HG03432 (cell line): ENCODE data around the gene DPP10.

Source experiments
- ATAC-seq: cut with Tn5 transposase; IDR thresholded peaks from one replicate; pipeline ENCODE4 v1.9.1; 2021; ENCODE audit warnings: mild to moderate bottlenecking, moderate library complexity; ENCODE audit not compliant: unreplicated experiment

Gene DPP10

DNA sequence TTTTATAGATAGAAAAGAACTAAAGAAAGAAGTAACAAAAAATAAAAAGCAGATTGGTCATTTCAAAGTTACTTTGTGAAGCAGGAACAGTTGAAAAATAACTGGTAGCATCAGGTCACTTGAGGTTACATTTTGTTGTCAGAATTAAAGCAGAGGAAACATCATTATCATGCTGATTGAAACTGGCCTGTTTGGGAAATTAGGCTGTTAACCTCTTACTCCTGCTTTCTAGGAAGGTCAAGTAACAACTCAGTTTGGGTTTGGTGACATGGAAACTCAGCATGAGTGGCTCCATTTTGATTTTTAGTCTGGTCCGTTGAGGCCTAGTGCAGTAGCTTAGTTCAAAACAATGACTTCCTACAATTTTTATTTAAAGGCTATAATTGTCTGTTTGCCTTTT, 1383.5 kb downstream of the DPP10 start:
- ATAC-seq: no peak

- ATAC-seq: no peak
These were observed 1390.8 kb downstream of the DPP10 start for GRCh38 chr2:115833196-115833595.

- ATAC-seq: no peak
These were observed 1396.1 kb downstream of the DPP10 start for GRCh38 chr2:115838539-115838938.

DNA sequence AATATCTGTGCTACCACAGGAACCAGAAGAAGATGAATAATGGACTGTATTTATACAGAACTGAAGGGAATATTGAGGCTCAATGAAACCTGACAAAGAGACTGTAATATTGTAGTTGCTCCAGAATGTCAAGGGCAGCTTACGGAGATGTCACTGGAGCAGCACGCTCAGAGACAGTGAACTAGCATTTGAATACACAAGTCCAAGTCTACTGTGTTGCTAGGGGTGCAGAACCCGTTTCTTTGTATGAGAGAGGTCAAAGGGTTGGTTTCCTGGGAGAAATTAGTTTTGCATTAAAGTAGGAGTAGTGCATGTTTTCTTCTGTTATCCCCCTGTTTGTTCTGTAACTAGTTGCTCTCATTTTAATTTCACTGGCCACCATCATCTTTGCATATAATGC, 1399.9 kb downstream of the DPP10 start:
- ATAC-seq: no peak

GRCh38 chr2:115848192-115848591, 1405.8 kb downstream of the DPP10 start:
- no peak for ATAC-seq

GRCh38 chr2:115867024-115867423, 1424.6 kb downstream of the DPP10 start:
- no peak for ATAC-seq

DNA sequence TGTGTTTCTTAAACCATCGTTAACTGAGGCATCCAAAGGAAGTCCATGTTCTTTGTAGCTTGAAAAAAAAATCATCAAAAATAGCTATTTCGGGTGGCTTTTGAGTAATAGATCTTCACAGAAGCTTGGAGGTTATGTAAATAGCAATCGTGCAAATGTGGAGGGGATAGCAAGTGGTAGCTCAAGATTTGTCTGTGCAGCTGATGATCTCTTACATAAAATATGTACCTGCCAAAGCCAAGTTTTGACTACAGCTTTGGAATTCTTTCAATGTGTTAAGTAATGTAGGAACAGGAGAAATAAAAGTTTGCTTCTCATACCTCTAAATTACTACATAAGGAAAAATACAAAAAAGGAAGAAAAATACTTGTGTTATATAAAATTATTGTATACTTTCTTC, 1432.0 kb downstream of the DPP10 start:
- ATAC-seq: no peak

DNA sequence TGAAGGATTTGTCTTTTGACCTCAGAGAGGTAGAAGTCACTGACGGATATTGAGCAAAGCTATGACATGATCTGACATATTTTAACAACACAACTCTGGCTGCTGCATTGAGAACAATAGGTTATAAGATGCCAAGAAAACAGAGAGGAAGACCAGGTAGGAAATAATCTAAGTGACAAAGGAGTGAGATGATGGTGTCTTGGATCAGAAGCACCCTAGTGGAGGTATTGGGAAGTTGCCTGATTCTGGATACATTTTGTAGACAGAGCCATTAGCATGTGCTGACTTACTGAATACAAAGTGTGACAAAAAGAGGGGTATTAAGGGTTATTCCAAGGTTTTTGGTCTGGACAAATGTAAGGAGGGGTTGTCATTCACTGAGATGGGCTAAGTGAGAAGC, 1438.1 kb downstream of the DPP10 start:
- no peak for ATAC-seq

DNA sequence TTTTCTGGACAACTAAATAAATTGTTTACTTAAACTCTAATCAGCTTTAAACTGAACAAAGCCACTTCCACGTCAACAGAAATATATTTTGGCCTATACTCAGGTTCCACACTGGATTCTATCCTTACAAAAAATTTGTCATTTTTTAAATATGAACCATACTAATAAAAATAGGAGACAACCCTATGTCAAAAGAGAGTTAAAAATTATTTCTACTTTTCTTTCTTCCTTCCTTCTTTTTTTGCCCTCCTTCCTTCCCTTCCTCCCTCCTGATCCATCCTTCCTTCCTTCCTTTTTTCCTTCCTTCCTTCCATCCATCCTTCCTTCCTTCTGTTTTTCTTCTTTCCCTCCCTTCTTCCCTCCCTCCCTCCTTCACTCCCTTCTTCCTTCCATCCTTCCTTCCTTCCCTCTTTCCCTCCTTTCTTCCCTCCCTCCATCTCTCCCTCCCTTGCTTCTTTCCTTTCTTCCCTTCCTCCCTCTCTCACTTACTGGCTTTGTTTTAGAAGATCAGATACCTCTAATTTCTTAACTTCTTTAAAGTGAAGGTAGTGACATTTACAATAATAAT, 1444.9 kb downstream of the DPP10 start:
- ATAC-seq: no peak
